Measurements from ENCODE around the gene C8G.

The C8G gene

DNA sequence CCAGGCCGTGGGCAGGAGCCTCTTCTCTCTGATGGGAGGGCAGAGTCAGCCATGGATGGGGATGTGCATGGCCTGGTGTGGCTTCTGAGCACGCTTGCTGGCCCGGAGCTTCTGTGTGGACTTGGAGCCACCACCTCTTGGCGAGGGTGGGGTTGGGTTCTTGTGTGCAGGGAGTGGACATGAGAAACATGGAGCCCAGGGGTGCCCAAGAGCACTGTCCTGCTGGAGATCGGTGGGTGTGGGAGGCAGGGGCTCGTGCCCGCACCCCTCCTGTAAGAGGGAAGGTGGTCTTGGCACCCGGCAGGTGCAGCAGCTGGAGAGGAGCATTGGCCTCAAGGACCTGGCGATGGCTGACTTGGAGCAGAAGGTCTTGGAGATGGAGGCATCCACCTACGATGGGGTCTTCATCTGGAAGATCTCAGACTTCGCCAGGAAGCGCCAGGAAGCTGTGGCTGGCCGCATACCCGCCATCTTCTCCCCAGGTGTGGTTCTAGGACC is 24.3 kb upstream of the C8G start:
- no peak for DNase-seq (ENCODE audit: low spot score)

DNA sequence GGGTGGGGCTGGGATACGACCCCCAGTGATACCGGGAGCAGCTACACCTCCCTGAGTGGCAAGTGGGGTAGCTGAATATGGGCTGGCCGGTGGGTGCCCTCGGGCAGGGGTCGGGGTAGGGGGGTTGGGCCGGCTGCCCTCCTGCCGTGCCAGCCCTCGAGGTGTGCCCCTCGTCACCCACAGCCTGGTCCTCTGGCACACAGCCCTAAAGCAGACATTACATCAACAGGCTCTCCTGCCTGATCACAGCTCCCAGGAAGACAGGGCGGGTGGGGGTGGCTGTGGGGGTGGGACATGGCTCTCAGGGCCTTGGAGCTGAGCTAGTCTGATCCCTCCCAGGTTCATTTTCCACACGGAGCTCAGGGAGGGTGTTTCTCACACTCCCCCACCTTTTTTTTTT is 23.7 kb upstream of the C8G start:
- no peak for DNase-seq (ENCODE audit: low spot score)

DNA sequence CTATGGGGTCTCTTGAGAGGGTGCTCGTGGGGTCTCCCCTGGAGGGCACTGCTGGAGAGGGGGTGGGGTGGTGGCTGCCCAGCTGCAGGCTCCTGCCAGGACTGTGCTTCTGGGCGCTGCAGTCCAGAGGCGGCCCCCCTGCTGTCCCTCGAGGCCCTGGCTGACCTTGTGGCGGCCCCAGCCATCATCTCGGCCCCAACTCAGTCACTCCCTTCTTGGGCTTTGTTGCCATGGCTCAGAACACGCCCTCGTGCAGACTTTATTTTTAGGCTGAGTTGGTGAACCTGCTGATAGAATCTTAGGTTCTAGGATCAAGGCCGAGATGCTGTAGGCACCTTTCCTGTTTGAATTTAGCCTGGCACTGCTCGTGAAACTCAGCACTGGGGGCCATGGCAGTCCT is 23.3 kb upstream of the C8G start:
- no peak for DNase-seq (ENCODE audit: low spot score)

DNA sequence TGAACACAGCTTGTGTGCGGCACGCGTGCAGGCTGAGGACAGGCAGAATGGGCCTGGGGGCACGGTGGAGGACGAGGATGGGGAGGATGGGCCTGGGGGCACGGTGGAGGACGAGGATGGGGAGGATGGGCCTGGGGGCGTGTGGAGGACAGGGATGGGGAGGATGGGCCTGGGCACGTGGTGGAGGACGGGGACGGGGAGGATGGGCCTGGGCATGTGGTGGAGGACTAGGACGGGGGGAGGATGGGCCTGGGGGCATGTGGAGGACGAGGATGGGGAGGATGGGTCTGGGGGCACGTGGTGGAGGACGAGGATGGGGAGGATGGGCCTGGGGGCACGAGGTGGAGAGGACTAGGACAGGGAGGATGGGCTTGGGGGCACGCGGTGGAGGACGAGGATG is 22.5 kb upstream of the C8G start:
- DNase-seq (ENCODE audit: low spot score), result no peak

DNA sequence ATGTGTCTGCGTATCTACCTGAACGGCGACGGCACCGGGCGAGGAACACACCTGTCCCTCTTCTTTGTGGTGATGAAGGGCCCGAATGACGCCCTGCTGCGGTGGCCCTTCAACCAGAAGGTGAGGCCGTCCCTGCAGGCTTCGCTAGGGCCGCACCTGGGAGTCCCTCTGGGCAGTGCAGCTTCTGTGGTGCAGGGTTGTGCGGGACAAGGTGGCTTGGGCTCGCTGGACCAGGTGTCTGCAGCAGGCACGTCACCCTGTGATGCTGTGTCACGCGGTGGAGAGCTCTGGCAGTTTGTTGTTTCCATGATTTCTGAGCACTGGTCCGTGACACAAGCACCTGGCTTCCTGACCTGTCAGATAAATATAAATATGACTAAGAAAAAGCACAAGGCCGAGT is 21.2 kb upstream of the C8G start:
- no peak for DNase-seq (ENCODE audit: low spot score)

DNA sequence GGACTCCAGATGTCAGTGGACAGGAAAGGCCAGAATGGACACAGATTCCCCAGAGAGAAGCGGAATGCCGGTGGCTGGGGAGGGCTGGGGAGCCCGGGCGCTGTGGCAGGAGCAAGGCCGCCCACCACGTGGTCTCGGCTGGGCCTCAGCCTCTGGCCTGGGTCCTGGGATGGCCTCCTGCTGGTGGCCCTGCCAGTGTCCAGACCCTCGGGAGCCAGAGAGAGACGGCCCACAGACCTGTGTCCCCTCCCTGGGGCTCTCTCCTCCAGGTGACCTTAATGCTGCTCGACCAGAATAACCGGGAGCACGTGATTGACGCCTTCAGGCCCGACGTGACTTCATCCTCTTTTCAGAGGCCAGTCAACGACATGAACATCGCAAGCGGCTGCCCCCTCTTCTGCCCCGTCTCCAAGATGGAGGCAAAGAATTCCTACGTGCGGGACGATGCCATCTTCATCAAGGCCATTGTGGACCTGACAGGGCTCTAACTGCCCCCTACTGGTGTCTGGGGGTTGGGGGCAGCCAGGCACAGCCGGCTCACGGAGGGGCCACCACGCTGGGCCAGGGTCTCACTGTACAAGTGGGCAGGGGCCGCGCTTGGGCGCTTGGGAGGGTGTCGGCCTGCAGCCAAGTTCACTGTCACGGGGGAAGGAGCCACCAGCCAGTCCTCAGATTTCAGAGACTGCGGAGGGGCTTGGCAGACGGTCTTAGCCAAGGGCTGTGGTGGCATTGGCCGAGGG is 19.5 kb upstream of the C8G start:
- no peak for DNase-seq (ENCODE audit: low spot score)

DNA sequence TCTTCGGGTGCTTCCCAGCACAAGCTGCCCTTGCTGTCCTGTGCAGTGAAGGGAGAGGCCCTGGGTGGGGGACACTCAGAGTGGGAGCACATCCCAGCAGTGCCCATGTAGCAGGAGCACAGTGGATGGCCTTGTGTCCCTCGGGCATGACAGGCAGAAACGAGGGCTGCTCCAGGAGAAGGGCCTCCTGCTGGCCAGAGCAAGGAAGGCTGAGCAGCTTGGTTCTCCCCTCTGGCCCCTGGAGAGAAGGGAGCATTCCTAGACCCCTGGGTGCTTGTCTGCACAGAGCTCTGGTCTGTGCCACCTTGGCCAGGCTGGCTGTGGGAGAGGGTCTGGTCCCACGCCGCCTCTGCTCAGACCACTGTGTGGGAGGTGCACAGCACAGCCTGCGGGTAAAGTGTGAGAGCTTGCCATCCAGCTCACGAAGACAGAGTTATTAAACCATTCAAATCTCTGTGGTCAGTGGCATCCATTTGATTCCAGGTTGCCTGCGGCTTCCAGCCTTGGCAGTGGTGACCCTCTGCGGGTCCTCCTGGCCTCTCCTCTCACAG is 18.8 kb upstream of the C8G start:
- DNase-seq (ENCODE audit: low spot score), result no peak

DNA sequence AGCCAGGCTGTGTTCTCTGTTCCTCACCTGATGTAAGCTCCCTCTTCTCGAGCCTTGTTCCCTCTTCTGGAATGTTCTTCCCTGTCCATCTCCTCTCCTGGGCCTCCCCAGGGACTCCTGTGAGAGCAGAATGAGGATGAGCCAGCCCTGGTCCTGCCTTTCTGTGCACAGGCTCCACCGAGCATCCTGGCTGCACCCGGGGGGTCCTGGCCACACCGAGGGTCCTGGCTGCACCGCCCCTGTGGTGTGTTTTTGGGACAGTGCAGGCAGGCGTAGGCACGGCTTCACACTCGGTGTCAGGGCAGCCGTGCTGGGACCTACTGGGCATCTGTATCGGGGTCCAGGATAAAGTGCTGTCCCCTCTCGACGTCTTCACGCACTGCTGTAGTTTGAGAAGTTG is 18.3 kb upstream of the C8G start:
- DNase-seq (ENCODE audit: low spot score), result no peak

DNA sequence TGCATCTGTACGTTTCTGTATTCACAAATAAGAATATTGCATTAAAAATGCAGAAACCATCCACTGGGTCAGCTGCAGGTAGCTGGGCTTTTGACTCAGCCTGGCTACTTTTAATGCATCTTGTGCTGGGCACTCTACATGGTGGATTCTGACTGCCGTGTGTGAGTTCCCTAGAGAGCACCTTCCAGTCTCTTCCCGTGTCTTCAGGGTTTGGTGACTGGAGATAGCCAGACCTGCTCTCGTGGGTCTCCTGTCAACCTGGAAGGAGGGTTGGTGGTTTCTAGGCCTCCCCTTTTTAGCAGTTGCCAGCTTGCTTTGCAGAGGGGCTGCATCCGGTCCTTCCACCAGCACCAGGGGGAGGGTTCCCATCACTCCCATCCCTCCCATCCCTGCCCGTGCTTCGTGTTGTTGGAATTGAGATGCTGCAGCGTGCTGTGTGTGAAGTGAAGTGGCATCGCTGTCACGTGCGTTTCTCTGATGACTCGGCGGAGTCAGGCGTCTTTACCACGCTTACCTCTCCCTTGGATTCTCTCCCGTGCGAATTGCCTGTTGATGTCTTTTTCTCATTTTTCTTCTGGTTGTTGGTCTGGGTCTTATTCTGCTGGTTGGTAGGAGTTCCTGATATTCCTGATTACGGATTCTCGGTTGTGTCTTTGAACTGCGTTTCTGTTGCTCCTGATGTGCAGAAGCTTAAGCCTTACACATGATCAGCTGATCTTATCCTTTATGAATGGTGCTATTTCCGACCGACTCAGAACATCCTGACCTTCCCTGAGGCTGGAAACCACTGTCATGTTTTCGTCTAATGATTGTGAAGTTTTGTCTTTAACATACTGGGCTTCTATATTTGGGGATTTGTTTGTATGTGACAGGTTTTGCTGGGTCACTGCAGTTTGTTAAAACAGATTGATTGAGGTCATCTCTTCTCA is 17.4 kb upstream of the C8G start:
- DNase-seq (ENCODE audit: low spot score), result no peak

DNA sequence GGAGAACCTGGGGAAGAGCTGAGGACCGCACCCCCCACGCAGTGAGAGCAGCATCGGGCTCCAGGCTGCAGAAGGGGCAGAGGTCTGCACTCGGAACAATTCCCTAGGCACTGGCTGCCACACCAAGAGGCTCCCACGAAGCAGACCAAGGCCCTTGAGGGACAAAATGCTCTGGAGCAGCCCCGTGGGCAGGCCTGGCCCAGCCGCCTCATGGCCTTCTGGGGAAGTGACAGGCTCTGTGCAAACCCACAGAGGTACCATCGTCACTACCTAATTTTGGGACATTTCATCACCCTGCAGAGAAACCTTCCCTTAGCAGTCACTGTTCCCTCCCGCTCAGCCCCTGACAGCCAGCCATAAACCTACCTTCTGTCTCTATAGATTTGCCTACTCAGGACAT is 16.5 kb upstream of the C8G start:
- no peak for DNase-seq (ENCODE audit: low spot score)

DNA sequence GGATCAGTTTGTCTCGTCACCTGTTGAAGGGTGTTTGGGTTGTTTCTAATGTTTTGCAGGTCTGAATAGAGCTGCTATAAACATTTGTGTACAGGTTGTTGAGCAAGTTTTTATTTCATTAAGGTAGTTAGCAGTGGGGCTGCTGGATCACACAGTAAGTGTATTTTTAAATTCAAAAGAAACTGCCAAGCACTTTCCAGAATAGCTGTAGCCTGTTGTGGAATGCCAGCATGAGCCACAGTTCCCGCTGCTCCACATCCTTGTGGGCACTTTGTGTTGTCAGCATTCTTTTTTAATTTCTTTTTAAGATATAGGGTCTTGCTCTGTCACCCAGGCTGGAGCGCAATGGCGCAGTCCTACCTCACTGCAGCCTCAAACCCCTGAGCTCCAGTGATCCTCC is 15.0 kb upstream of the C8G start:
- no peak for DNase-seq (ENCODE audit: low spot score)

DNA sequence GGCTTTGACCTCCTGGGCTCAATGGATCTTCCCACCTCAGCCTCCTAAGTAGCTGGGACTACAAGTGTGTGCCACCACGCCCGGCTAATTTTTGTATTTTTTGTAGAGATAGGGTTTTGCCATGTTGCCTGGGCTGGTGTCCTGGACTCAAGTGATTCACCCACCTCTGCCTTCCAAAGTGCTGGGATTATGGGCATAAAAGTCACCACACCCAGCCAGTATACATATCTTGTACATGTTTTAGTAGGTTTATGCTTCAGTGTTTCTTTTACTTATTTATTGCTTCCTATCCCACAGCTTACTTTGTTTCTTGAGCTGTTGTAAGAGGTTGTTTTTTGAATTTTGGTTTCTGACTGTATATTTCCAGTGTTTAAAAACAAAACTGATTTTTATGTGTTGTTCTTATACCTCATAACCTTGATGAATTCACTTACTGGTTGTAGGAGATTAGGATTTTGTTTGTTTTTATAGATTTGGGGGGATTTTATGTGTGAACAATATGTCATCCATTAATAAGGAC is 13.4 kb upstream of the C8G start:
- DNase-seq (ENCODE audit: low spot score), result no peak

DNA sequence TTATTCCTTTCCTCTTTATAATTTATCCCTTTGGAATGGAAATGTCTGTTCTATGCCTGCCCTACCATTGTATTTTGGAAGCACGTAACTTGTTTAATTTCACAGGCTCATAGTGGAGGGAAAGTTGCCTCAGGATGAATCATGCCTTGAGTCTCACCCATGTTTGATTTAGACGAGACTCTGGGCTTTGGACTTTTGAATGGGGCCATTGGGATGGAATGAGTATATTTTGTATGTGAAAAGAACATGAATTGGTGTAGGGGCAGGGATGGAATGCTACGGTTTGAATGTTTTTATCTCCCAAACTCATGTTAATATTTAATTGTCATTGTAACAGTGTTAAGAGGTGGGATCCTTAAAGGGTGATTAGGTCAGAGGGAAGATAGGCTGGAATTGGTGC is 10.8 kb upstream of the C8G start:
- DNase-seq (ENCODE audit: low spot score), result no peak

DNA sequence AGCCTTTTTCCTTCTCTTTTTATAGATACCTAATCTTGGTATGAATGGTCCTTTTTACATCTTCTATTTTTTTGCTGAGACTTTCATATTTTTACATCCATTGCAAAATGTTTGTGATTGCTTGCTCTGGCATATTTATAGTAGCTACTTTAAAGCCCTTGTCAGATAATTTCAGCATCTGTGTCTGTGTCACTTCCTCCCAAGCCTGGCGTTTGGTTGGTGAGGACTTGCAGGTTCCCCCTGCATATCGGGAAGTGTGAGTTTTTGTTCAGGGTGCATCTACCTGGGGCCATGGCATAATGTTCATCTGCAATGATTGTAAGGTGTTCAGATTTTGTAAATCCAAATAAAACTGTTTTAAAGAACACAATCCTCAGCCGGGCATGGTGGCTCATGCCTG is 9.4 kb upstream of the C8G start:
- no peak for DNase-seq (ENCODE audit: low spot score)

DNA sequence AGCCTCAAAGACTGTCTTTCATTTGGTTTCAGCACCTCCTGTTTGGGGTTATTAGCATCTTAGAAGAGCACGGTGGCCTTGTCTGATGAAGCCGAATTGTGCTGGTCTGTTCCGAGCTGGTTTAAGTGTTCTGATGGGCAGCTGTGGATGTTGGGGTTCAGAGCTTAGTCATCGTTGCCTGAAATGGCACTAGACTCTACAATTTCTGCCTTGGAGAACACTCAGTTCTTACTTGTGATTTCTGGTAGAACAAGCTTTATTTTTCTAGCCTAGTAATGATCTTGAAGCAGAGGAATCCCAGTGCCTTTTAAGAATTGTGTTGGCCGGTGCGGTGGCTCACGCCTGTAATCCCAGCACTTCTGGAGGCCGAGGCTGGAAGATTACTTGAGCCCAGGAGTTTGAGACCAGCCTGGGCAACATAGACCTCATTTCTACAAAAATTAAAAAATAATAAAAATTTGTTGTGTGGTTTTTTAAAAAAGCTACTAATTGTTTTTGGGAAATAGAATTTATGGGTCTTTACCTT is 8.3 kb upstream of the C8G start:
- no peak for DNase-seq (ENCODE audit: low spot score)

DNA sequence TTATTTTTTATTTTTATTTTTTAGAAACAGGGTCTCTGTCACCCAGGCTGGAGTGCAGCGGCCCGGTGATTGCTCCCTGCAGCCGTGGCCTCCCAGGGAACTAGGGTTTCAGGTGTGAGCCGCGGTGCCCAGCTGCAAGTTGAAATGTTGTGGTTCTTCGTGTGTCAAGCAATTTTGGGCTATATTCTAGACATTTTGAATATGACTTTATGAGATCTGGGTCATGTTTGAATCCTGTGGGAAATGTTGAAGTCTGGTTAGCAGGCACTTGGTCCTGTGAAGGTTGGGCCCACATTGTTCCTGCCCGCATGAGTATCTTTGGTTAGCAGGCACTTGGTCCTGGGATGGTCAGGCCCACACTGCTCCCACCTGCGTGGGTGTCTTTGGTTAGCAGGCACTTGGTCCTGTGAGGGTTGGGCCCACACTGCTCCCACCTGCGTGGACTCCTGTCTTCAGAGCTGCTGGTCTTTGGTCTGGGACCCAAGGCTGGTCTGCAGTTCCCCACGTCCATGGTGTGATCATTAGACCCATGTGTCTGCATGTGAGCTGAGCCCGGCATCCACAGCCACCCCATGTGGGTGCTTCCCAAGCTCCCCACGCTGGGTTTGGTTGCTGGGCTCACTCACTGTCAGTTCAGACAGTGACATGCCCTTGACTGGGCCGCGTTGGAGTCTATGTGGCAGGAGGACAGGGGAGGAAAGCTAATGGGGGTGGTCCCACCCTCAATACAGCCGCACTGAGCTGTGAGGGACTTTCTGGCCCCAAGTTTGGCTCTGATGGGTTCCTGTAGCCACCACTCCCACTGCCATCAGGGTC is 7.6 kb upstream of the C8G start:
- no peak for DNase-seq (ENCODE audit: low spot score)

DNA sequence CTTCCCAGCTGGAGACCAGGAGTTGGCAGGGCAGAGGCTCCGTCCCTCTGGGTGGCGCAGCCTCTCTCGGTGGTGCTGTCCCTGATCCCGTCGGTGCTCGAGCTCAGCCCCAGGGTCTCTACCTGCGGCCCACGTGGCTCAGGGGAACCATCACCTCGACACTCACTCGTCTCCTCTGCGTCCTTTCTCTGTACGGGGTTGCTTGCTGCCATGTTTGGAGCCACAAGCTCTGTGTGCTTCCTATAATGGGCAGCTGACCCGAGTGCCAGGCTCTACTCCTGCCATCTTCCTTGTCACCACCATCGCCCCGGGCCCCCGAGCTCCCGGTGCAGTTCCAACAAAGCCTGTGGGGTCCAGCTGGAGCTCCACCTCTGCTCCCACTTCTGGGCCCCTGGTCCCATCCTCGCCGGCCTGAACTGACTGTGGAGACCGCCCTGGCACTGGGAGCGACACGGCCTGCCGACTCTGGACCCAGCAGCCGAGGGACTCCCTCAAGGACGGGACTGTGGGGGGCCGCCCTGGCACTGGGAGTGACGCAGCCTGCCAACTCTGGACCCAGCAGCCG is 5.5 kb upstream of the C8G start:
- no peak for DNase-seq (ENCODE audit: low spot score)

DNA sequence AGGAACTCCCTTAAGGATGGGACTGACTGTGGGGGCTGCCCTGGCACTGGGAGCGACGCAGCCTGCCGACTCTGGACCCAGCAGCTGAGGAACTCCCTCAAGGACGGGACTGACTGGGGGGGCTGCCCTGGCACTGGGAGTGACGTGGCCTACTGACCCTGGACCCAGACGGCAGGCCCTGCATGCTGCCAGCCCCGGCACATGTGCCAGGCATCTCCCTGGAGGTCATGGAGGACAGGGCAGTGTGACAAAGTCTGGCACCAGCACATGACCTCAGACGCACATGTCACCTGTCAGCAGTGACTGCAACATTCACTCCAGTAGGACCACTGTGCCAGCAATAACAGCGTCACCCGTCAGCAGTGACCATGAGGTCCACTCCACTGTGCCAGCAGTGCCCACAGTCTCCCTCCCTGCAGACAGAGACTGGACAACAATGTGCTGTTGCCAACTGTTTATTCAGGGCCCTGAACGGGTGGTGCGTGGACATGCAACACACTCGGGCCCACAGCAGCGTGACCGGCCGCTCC is 5.0 kb upstream of the C8G start:
- DNase-seq (ENCODE audit: low spot score), result no peak

DNA sequence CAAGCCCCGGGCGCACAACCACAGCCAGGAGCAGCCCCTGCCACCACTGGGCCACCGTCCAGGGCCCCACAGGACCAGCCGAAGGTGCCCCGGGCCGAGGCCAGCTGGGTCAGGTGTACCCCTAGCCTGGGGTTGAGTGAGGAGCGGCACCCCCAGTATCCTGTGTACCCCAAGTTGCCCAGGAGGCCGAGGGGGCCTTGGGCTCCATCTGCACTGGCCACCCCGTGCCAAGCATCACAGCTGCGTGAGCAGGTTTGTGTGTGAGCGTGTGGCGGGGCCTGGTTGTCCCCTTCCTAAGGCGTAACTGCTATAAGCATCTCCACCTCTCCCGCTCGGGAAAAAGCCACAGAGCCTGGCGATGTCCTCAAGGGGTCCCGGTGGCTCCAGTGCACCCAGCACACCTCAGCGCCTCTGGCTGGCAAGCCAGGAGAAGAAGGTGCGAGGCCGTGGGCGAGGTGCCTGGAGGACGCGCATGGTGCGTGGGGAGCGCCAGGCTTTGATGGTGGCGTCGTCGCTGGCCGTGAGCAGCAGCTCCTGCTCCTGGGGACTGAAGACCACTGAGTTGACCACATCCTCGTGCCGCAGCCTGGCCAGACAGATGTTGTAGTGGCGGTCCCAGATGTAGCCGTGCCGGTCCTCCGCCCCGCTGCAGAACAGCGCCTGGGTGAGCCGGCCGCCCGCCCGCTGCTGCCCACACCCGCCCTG is 4.4 kb upstream of the C8G start:
- DNase-seq (ENCODE audit: low spot score), result no peak
